ENCODE data around the gene CTSO. TPM values are rescaled to one million over a fixed set of nuclear protein-coding genes. Genes with fewer than 3 reads are reported as not detected.
"Not testable (repeated sequence)": the region's sequence is repeated elsewhere in the genome, so short reads cannot be mapped to it uniquely, and the experiment has no call there.

Gene CTSO
- total RNA-seq, 1 experiment from 2014 or later, result 2.9 TPM

- Mint-ChIP-seq H3K27ac (ENCODE audit: unreplicated experiment) (no peak overlapping the region), H3K4me1 (ENCODE audit: low read depth, unreplicated experiment) (peaks cover 11% of the 10 kb centered on the region)
- intact Hi-C loops (cut with micrococcal nuclease; ENCODE audit: unreplicated experiment), result no loop called here
Observed at GRCh38 chr4:155935389-155935986, 18.2 kb downstream of the CTSO start.

GRCh38 chr4:155934634-155935033 lies 19.0 kb downstream of the CTSO start:
- H3K9me3 ChIP-seq; H3K27me3 ChIP-seq (replicated peaks; ENCODE audit: control insufficient read depth, insufficient read depth, low read length); H3K36me3 ChIP-seq (ENCODE audit: control insufficient read depth, insufficient read depth, low read length); BruUV-seq (replicated peaks); H3K4me1 ChIP-seq; H3K4me3 Mint-ChIP-seq (ENCODE audit: unreplicated experiment); intact Hi-C loops (cut with micrococcal nuclease; ENCODE audit: unreplicated experiment); POLR2A ChIA-PET; CTCF ChIA-PET; H3K4me3 ChIP-seq (ENCODE audit: low read depth, low read length); H3K36me3 Mint-ChIP-seq (ENCODE audit: insufficient read depth, unreplicated experiment); H3K27me3 Mint-ChIP-seq (ENCODE audit: insufficient read depth, unreplicated experiment); H3K27ac Mint-ChIP-seq (ENCODE audit: unreplicated experiment); DNase-seq: not testable (repeated sequence)
- Mint-ChIP-seq H3K4me1 (ENCODE audit: low read depth, unreplicated experiment) (peaks cover 11% of the 10 kb centered on the region), H3K9me3 (ENCODE audit: unreplicated experiment) (peaks cover 36% of the 10 kb centered on the region)

More at GRCh38 chr4:155935389-155935986, 18.2 kb downstream of the CTSO start:
- no peaks in the 10 kb centered on the region for H3K4me1 ChIP-seq
- CTCF ChIA-PET, result no interaction called here
- no TSS peak for BruUV-seq (replicated peaks)
- no peak for TF ChIP-seq CTCF (IDR thresholded peaks at IDR 0.05; ENCODE audit: insufficient read depth in 1 of 2, low read depth in 1 of 2, low read length in 1 of 2, severe bottlenecking in 1 of 2, unreplicated experiment in 1 of 2)
- POLR2A ChIA-PET, result no interaction called here
- peaks cover 29% of the 10 kb centered on the region for H3K9me3 Mint-ChIP-seq (ENCODE audit: unreplicated experiment)
- no peaks in the 10 kb centered on the region for H3K27me3 ChIP-seq (replicated peaks; ENCODE audit: control insufficient read depth, insufficient read depth, low read length)
- H3K36me3 Mint-ChIP-seq (ENCODE audit: insufficient read depth, unreplicated experiment), result no peaks in the 10 kb centered on the region
- DNase-seq, result no peak
- H3K9me3 ChIP-seq, result no peaks in the 10 kb centered on the region
- H3K27me3 Mint-ChIP-seq (ENCODE audit: insufficient read depth, unreplicated experiment), result no peaks in the 10 kb centered on the region
- H3K4me3 ChIP-seq (ENCODE audit: low read depth, low read length), result no peak overlapping the region
- H3K4me3 Mint-ChIP-seq (ENCODE audit: unreplicated experiment), result no peak overlapping the region
- no peaks in the 10 kb centered on the region for H3K36me3 ChIP-seq (ENCODE audit: control insufficient read depth, insufficient read depth, low read length)

- Histone ChIP-seq H3K27me3 (replicated peaks; ENCODE audit: control insufficient read depth, insufficient read depth, low read length) (no peaks in the 10 kb centered on the region), H3K4me3 (ENCODE audit: low read depth, low read length) (no peak overlapping the region), H3K9me3 (no peaks in the 10 kb centered on the region), H3K36me3 (ENCODE audit: control insufficient read depth, insufficient read depth, low read length) (no peaks in the 10 kb centered on the region), H3K4me1 (no peaks in the 10 kb centered on the region)
- CTCF ChIA-PET, result no interaction called here
- Mint-ChIP-seq H3K36me3 (ENCODE audit: insufficient read depth, unreplicated experiment) (no peaks in the 10 kb centered on the region), H3K27ac (ENCODE audit: unreplicated experiment) (no peak overlapping the region), H3K9me3 (ENCODE audit: unreplicated experiment) (peaks cover 38% of the 10 kb centered on the region), H3K27me3 (ENCODE audit: insufficient read depth, unreplicated experiment) (no peaks in the 10 kb centered on the region), H3K4me1 (ENCODE audit: low read depth, unreplicated experiment) (peaks cover 11% of the 10 kb centered on the region), H3K4me3 (ENCODE audit: unreplicated experiment) (no peak overlapping the region)
- DNase-seq, result no peak
- intact Hi-C loops (cut with micrococcal nuclease; ENCODE audit: unreplicated experiment), result no loop called here
- no peak for TF ChIP-seq CTCF (IDR thresholded peaks at IDR 0.05; ENCODE audit: insufficient read depth in 1 of 2, low read depth in 1 of 2, low read length in 1 of 2, severe bottlenecking in 1 of 2, unreplicated experiment in 1 of 2)
- POLR2A ChIA-PET, result no interaction called here
- no TSS peak for BruUV-seq (replicated peaks)
Observed at GRCh38 chr4:155931634-155932033, 22.0 kb downstream of the CTSO start.

GRCh38 chr4:155930330-155930729 lies 23.3 kb downstream of the CTSO start:
- Histone ChIP-seq H3K4me1 (no peaks in the 10 kb centered on the region), H3K27me3 (replicated peaks; ENCODE audit: control insufficient read depth, insufficient read depth, low read length) (no peaks in the 10 kb centered on the region), H3K36me3 (ENCODE audit: control insufficient read depth, insufficient read depth, low read length) (no peaks in the 10 kb centered on the region), H3K9me3 (no peaks in the 10 kb centered on the region), H3K4me3 (ENCODE audit: low read depth, low read length) (no peak overlapping the region)
- ChIA-PET CTCF (no interaction called here), POLR2A (no interaction called here)
- no peak for DNase-seq
- BruUV-seq (replicated peaks), result no TSS peak
- Mint-ChIP-seq H3K27ac (ENCODE audit: unreplicated experiment) (no peak overlapping the region), H3K4me1 (ENCODE audit: low read depth, unreplicated experiment) (peaks cover 7% of the 10 kb centered on the region), H3K27me3 (ENCODE audit: insufficient read depth, unreplicated experiment) (no peaks in the 10 kb centered on the region), H3K4me3 (ENCODE audit: unreplicated experiment) (no peak overlapping the region), H3K9me3 (ENCODE audit: unreplicated experiment) (peaks cover 32% of the 10 kb centered on the region), H3K36me3 (ENCODE audit: insufficient read depth, unreplicated experiment) (no peaks in the 10 kb centered on the region)
- intact Hi-C loops (cut with micrococcal nuclease; ENCODE audit: unreplicated experiment), result no loop called here
- no peak for TF ChIP-seq CTCF (IDR thresholded peaks at IDR 0.05; ENCODE audit: insufficient read depth in 1 of 2, low read depth in 1 of 2, low read length in 1 of 2, severe bottlenecking in 1 of 2, unreplicated experiment in 1 of 2)

All from Caco-2 (cell line).